Measurements from ENCODE around the gene TMEM9B. TPM values are rescaled to one million over a fixed set of nuclear protein-coding genes. Genes with fewer than 3 reads are reported as not detected.

The TMEM9B gene
- total RNA-seq, 2 donors from 2014 or later, result 39.5 to 50.8 TPM

DNA sequence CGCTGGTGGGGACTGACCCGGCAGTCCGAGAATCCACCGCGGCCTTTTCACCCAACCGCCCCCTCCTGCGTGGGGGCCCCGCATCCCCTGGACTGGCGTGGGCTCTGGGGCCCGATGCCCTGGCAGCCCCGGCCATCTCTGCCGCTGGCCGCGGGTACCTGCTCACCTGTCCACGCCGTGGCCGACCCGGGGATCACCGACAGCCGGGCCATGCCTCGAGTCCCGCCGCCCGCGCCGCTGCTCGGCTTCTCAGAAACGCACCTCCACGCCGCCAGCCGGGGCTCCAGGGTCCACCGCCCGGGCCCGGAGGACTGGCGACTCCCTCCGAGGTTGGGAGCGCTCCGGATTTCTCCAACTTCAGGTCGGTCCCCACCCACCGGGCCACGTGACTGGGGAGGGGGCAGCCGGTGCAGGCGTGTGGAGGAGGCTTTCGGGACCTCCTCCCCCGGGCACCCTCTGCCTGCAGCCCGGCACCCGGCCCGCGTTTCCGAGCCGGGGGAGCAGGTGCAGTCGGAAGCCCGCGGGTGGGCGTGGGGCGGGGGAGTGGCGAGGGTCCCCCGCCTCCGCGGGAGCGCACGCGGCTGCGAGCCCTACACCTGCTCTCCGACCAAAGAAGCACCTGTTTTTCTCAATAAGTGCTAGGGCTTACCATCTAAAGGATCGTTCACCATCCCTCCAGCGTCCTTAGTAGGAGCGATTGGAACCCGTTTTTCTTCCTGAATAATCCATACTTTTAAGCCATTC lies 40.1 kb upstream of the TMEM9B start:
- peak overlapping the region; percentile 37 to 56 for H3K4me3 ChIP-seq
- no peak overlapping the region for H3K27ac ChIP-seq
- no peaks in the 10 kb centered on the region for H3K9me3 ChIP-seq
- H3K4me1 ChIP-seq, result peaks cover 0 to 18% of the 10 kb centered on the region in 2 donors
- DNase-seq (ENCODE audit: low spot score), result no peak
- TF ChIP-seq, protein P1, sequence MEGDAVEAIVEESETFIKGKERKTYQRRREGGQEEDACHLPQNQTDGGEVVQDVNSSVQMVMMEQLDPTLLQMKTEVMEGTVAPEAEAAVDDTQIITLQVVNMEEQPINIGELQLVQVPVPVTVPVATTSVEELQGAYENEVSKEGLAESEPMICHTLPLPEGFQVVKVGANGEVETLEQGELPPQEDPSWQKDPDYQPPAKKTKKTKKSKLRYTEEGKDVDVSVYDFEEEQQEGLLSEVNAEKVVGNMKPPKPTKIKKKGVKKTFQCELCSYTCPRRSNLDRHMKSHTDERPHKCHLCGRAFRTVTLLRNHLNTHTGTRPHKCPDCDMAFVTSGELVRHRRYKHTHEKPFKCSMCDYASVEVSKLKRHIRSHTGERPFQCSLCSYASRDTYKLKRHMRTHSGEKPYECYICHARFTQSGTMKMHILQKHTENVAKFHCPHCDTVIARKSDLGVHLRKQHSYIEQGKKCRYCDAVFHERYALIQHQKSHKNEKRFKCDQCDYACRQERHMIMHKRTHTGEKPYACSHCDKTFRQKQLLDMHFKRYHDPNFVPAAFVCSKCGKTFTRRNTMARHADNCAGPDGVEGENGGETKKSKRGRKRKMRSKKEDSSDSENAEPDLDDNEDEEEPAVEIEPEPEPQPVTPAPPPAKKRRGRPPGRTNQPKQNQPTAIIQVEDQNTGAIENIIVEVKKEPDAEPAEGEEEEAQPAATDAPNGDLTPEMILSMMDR (IDR thresholded peaks at IDR 0.05), result no peak
- no peaks in the 10 kb centered on the region for H3K36me3 ChIP-seq
- H3K27me3 ChIP-seq, result no peaks in the 10 kb centered on the region

DNA sequence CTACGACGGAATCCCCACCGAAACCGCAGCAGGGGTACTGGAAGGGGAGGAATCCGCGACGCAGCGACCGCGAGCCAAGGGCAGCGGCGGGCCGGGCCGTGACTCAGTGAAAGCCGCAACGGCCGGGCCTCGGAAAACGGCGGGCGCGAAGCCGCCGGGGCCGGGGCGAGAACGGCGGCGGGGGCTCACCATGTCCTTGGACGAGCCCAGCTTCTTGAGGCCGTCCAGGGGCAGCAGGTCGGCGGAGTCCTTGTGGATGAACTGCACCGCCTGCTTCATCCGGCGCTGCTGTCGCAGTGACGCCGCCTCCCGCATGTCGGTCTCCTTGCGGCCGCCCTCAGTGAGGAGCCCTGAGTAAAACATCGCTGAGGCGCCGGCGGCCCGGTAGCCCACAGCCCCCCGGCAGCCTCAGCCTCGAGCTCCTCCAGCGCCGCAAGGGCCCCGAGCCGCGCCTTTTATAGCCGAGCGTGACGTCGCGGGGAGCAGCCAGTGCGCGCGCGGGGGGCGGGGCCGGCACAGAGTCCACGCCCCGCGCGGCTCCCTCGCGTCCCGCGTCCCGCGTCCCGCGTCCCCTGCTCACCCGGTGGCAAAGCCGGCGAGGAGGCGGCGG lies 39.4 kb upstream of the TMEM9B start, which contains the start of gene NRIP3:
Gene NRIP3 (minus strand): TSS at position 429 of the 610 bp plus-strand sequence. CDS start 66 bp downstream, at position 363.
- Histone ChIP-seq H3K4me1 (peaks cover 0 to 18% of the 10 kb centered on the region in 2 donors), H3K27ac (peak within 1 kb of the TSS in 1 of 2 donors; percentile 43)
- TF ChIP-seq, protein P1 (IDR thresholded peaks at IDR 0.05), result no peak

DNA sequence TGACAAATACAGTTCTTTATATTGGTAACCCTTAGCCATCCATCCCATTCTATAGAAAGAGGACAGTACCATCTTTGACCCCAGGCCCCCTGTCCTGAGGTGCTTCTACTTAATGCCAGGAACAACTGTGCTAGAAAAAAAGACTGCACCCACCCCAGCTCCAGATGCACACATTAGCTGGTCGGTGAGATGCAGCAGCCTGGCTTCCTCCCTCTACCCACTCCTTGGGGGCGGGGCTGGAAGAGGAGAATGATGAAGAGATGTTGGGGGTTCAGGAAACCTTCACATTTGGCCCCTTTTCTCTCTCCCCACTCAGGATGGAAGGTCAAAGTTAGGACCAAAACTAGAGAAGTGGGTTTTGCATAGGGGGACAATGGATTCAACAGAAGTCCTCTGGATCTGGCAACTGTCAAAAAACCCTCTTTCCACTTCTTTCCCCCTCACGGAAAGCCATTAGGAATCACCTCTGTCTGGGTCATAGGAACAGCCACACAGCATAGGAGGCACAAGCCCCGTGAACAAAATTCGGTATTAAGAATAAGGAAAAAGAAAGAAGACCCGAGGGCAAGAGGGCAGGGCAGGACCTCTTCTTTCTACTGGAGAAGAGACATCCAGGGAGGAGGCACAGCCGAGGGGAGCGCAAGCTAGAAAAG lies 38.8 kb upstream of the TMEM9B start:
- H3K27me3 ChIP-seq, result no peaks in the 10 kb centered on the region
- TF ChIP-seq, protein P1 (IDR thresholded peaks at IDR 0.05), result no peak
- H3K4me3 ChIP-seq, result peak overlapping the region; percentile 37 to 56
- H3K36me3 ChIP-seq, result no peaks in the 10 kb centered on the region
- H3K27ac ChIP-seq, result peak overlapping the region in 1 of 2 donors; percentile 43
- no peak for DNase-seq (ENCODE audit: low spot score)
- H3K9me3 ChIP-seq, result no peaks in the 10 kb centered on the region
- H3K4me1 ChIP-seq, result peaks cover 0 to 18% of the 10 kb centered on the region in 2 donors

More for the DNA sequence above, 39.4 kb upstream of the TMEM9B start, which contains the start of gene NRIP3:
- Histone ChIP-seq H3K27me3 (no peaks in the 10 kb centered on the region), H3K4me3 (peak within 1 kb of the TSS; percentile 37 to 56), H3K9me3 (no peaks in the 10 kb centered on the region), H3K36me3 (no peaks in the 10 kb centered on the region)
- DNase-seq (ENCODE audit: low spot score), result peak; percentile 67

DNA sequence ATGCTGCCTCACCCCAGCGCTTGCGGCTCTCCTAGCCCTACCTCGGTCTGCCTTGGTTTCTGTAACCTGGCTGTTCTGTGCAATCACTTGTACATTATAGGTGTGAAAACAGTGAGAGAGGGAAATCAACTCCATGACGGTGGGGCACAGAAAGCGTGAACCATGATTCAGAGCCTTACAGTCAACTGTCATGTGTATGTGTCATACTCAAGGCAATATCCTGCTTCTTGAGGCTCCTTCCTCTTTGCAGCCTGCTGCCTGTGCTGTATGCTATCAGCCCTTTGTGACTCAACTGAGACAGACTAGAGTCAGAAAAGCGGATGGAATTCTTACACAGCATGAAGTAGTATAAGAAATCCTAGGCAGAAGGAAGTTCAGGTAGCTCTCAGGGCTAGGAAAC lies 37.5 kb upstream of the TMEM9B start:
- Histone ChIP-seq H3K36me3 (no peaks in the 10 kb centered on the region), H3K27ac (no peak overlapping the region), H3K27me3 (no peaks in the 10 kb centered on the region), H3K4me1 (peaks cover 0 to 18% of the 10 kb centered on the region in 2 donors), H3K9me3 (no peaks in the 10 kb centered on the region), H3K4me3 (no peak overlapping the region)
- TF ChIP-seq, protein P1 (IDR thresholded peaks at IDR 0.05), result no peak
- DNase-seq (ENCODE audit: low spot score), result no peak

DNA sequence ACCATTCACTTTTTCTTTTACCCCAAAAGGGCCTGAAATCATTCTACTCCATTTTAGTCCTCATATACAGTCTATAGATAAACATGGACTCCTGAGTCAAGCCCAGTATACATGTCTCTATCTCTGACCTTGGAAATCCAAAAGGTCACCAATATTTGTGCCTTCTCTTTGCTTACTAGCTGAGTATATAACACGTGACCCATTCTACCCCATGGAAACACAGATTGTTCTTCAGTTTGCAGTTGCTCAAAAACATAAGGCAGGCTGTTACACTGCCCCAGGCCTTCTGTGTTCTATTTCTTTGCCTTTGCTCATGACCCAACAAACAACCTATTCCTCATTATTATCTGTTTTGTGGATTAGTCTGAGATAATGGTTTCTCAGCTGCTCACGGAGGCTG lies 33.8 kb upstream of the TMEM9B start:
- H3K4me3 ChIP-seq, result no peak overlapping the region
- H3K27ac ChIP-seq, result no peak overlapping the region
- H3K4me1 ChIP-seq, result peaks cover 0 to 2% of the 10 kb centered on the region in 2 donors
- no peaks in the 10 kb centered on the region for H3K27me3 ChIP-seq
- no peak for DNase-seq (ENCODE audit: low spot score)
- H3K9me3 ChIP-seq, result no peaks in the 10 kb centered on the region
- H3K36me3 ChIP-seq, result no peaks in the 10 kb centered on the region
- TF ChIP-seq, protein P1 (IDR thresholded peaks at IDR 0.05), result no peak
